Measurements from ENCODE around the gene APC2.
A peak's percentile ranks its signal among the peaks of the same experiment; 100 is the strongest.

The APC2 gene

GRCh38 chr19:1449467-1450442, at the start of gene APC2:
Gene APC2, plus strand, starts transcription at chr19:1450121. Its CDS starts 2,881 bp downstream, at chr19:1453002.
- DNase-seq: peak; percentile 56

GRCh38 chr19:1400281-1401137, 49.4 kb upstream of the APC2 start:
- peak; percentile 68 for DNase-seq

- DNase-seq: peak; percentile 69
Observed at GRCh38 chr19:1401138-1401888, 48.6 kb upstream of the APC2 start, which contains the start of gene GAMT. Gene GAMT, minus strand, starts transcription at chr19:1401542. Its CDS starts 66 bp downstream, at chr19:1401476.

- no peak for DNase-seq
Observed at GRCh38 chr19:1401889-1402217, 48.1 kb upstream of the APC2 start.

- no peak for DNase-seq
Observed at GRCh38 chr19:1402411-1403070, 47.4 kb upstream of the APC2 start.

- peak; percentile 99 for DNase-seq
Observed at GRCh38 chr19:1406774-1407527, 43.0 kb upstream of the APC2 start.

- DNase-seq: peak; percentile 52
Observed at GRCh38 chr19:1407528-1408299, 42.2 kb upstream of the APC2 start, which contains the start of gene DAZAP1. Gene DAZAP1, plus strand, starts transcription at chr19:1407586. Its CDS starts 188 bp downstream, at chr19:1407774.

GRCh38 chr19:1408300-1409203, 41.4 kb upstream of the APC2 start:
- peak; percentile 65 for DNase-seq

- no peak for DNase-seq
Observed at GRCh38 chr19:1409204-1410005, 40.5 kb upstream of the APC2 start.

- DNase-seq: no peak
Observed at GRCh38 chr19:1410136-1410786, 39.7 kb upstream of the APC2 start.

GRCh38 chr19:1410789-1411188, 39.1 kb upstream of the APC2 start:
- DNase-seq: no peak

- no peak for DNase-seq
Observed at GRCh38 chr19:1411255-1412191, 38.4 kb upstream of the APC2 start.

GRCh38 chr19:1412323-1412923, 37.5 kb upstream of the APC2 start:
- no peak for DNase-seq

GRCh38 chr19:1412995-1413800, 36.7 kb upstream of the APC2 start:
- no peak for DNase-seq

Data from right hindlimb (tissue), 1 donor.